ENCODE results near the gene ITGB2. TPM values are rescaled to one million over a fixed set of nuclear protein-coding genes. Genes with fewer than 3 reads are reported as not detected.

ITGB2 gene
- polyA plus RNA-seq, 4 donors = 4.5 to 17.1 (median 15.9) TPM

GRCh38 chr21:44919913-44920693, 596 bp downstream of the ITGB2 start:
- FAIRE-seq = no peak
- peak overlapping the region; percentile 15 to 55 (median 45) for H3K4me3 ChIP-seq (ENCODE audit: low read depth in 1 of 3, low read length in 3 of 3)
- H3K9me3 ChIP-seq (ENCODE audit: control insufficient read depth in 2 of 2, insufficient read depth in 1 of 2, low read depth in 1 of 2, low read length in 1 of 2) = no peaks in the 10 kb centered on the region
- H3K27me3 ChIP-seq (ENCODE audit: control insufficient read depth in 3 of 3, insufficient read depth in 3 of 3, low read length in 3 of 3) = peaks cover 0 to 8% (median 0%) of the 10 kb centered on the region in 3 donors
- peak overlapping the region in 2 of 3 donors; percentile 17 to 18 for H3K27ac ChIP-seq (ENCODE audit: low read depth in 1 of 3, low read length in 2 of 3)
- peaks cover 0 to 2% (median 0%) of the 10 kb centered on the region in 3 donors for H3K4me1 ChIP-seq (ENCODE audit: control insufficient read depth in 3 of 3, insufficient read depth in 2 of 3, low read depth in 1 of 3, low read length in 2 of 3)
- 60 to 67% (median 60%) methylated on average over 26 to 28 of the region's 28 CpGs for WGBS, 3 donors
- no peak for DNase-seq
- H3K36me3 ChIP-seq (ENCODE audit: control insufficient read depth in 3 of 3, insufficient read depth in 2 of 3, low read depth in 1 of 3, low read length in 3 of 3) = no peaks in the 10 kb centered on the region

DNA sequence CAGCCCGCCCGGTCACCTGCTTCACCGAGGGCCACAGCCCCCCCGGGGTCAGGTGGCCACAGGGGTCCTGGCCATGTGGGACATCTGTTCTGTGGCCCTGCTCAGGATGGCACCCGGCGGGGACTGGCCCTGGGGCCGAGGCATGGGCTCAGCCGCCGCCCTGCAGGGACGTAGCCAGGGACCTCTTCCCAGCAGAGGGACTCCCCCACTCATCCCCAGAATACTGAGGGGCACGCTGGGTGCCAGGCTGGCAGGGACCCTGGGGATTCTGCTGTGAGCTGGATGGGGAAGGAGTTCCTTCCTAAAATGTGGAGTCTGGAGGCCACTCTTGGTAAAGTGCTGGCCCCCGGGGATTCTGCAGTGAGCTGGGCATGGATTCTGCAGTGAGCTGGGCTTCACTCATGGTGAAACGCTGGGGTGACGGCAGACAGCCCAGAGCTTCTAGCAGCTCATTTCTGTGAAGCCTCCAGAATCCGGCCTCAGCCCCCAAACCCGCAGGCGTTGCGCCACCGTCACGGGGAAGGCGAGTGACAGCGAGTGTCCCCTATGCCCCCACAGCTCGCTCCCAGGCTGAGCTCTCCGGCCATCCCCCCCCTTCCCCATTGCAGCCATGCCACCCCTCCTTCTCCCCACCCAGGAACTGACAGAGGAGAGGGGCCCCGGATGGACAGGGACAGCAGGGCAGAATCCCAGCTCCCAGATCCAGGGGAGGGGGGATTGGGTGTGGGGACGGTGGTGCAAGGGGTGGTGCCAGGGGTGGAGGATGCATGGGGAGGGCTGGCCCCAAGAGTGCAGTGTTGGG, 1.4 kb downstream of the ITGB2 start:
- Histone ChIP-seq H3K4me1 (ENCODE audit: control insufficient read depth in 3 of 3, insufficient read depth in 2 of 3, low read depth in 1 of 3, low read length in 2 of 3) (peaks cover 0 to 3% (median 0%) of the 10 kb centered on the region in 3 donors), H3K27me3 (ENCODE audit: control insufficient read depth in 3 of 3, insufficient read depth in 3 of 3, low read length in 3 of 3) (peaks cover 0 to 8% (median 0%) of the 10 kb centered on the region in 3 donors), H3K4me3 (ENCODE audit: low read depth in 1 of 3, low read length in 3 of 3) (peak overlapping the region in 2 of 3 donors; percentile 7 to 16), H3K36me3 (ENCODE audit: control insufficient read depth in 3 of 3, insufficient read depth in 2 of 3, low read depth in 1 of 3, low read length in 3 of 3) (no peaks in the 10 kb centered on the region), H3K27ac (ENCODE audit: low read depth in 1 of 3, low read length in 2 of 3) (no peak overlapping the region), H3K9me3 (ENCODE audit: control insufficient read depth in 2 of 2, insufficient read depth in 1 of 2, low read depth in 1 of 2, low read length in 1 of 2) (no peaks in the 10 kb centered on the region)
- WGBS, 3 donors = 40 to 63% (median 53%) methylated on average over 22 of the region's 26 CpGs
- DNase-seq = no peak
- no peak for FAIRE-seq

GRCh38 chr21:44918581-44919033, 2.1 kb downstream of the ITGB2 start:
- H3K4me3 ChIP-seq (ENCODE audit: low read depth in 1 of 3, low read length in 3 of 3) = no peak overlapping the region
- no peaks in the 10 kb centered on the region for H3K36me3 ChIP-seq (ENCODE audit: control insufficient read depth in 3 of 3, insufficient read depth in 2 of 3, low read depth in 1 of 3, low read length in 3 of 3)
- H3K9me3 ChIP-seq (ENCODE audit: control insufficient read depth in 2 of 2, insufficient read depth in 1 of 2, low read depth in 1 of 2, low read length in 1 of 2) = no peaks in the 10 kb centered on the region
- H3K27me3 ChIP-seq (ENCODE audit: control insufficient read depth in 3 of 3, insufficient read depth in 3 of 3, low read length in 3 of 3) = peaks cover 0 to 8% (median 0%) of the 10 kb centered on the region in 3 donors
- 59 to 68% (median 65%) methylated on average over 11 to 13 of the region's 13 CpGs for WGBS, 3 donors
- no peak overlapping the region for H3K27ac ChIP-seq (ENCODE audit: low read depth in 1 of 3, low read length in 2 of 3)
- H3K4me1 ChIP-seq (ENCODE audit: control insufficient read depth in 3 of 3, insufficient read depth in 2 of 3, low read depth in 1 of 3, low read length in 2 of 3) = peaks cover 0 to 10% (median 0%) of the 10 kb centered on the region in 3 donors
- DNase-seq (no peak), FAIRE-seq (no peak)

- DNase-seq (no peak), FAIRE-seq (no peak)
- Histone ChIP-seq H3K27ac (ENCODE audit: low read depth in 1 of 3, low read length in 2 of 3) (no peak overlapping the region), H3K9me3 (ENCODE audit: control insufficient read depth in 2 of 2, insufficient read depth in 1 of 2, low read depth in 1 of 2, low read length in 1 of 2) (no peaks in the 10 kb centered on the region), H3K36me3 (ENCODE audit: control insufficient read depth in 3 of 3, insufficient read depth in 2 of 3, low read depth in 1 of 3, low read length in 3 of 3) (no peaks in the 10 kb centered on the region), H3K4me3 (ENCODE audit: low read depth in 1 of 3, low read length in 3 of 3) (no peak overlapping the region), H3K4me1 (ENCODE audit: control insufficient read depth in 3 of 3, insufficient read depth in 2 of 3, low read depth in 1 of 3, low read length in 2 of 3) (peaks cover 0 to 15% (median under 1%) of the 10 kb centered on the region in 3 donors), H3K27me3 (ENCODE audit: control insufficient read depth in 3 of 3, insufficient read depth in 3 of 3, low read length in 3 of 3) (peaks cover 0 to 8% (median 0%) of the 10 kb centered on the region in 3 donors)
- WGBS, 3 donors = 73 to 85% (median 76%) methylated on average over 12 of the region's 12 CpGs
Observed at GRCh38 chr21:44918107-44918470, 2.6 kb downstream of the ITGB2 start.

GRCh38 chr21:44917446-44918106, 3.1 kb downstream of the ITGB2 start:
- FAIRE-seq (no peak), DNase-seq (no peak)
- Histone ChIP-seq H3K4me3 (ENCODE audit: low read depth in 1 of 3, low read length in 3 of 3) (no peak overlapping the region), H3K36me3 (ENCODE audit: control insufficient read depth in 3 of 3, insufficient read depth in 2 of 3, low read depth in 1 of 3, low read length in 3 of 3) (no peaks in the 10 kb centered on the region), H3K9me3 (ENCODE audit: control insufficient read depth in 2 of 2, insufficient read depth in 1 of 2, low read depth in 1 of 2, low read length in 1 of 2) (no peaks in the 10 kb centered on the region), H3K27me3 (ENCODE audit: control insufficient read depth in 3 of 3, insufficient read depth in 3 of 3, low read length in 3 of 3) (peaks cover 0 to 8% (median 0%) of the 10 kb centered on the region in 3 donors), H3K27ac (ENCODE audit: low read depth in 1 of 3, low read length in 2 of 3) (no peak overlapping the region), H3K4me1 (ENCODE audit: control insufficient read depth in 3 of 3, insufficient read depth in 2 of 3, low read depth in 1 of 3, low read length in 2 of 3) (peaks cover 1 to 17% (median 2%) of the 10 kb centered on the region in 3 donors)
- WGBS, 3 donors = 59 to 78% (median 64%) methylated on average over 15 of the region's 15 CpGs

DNA sequence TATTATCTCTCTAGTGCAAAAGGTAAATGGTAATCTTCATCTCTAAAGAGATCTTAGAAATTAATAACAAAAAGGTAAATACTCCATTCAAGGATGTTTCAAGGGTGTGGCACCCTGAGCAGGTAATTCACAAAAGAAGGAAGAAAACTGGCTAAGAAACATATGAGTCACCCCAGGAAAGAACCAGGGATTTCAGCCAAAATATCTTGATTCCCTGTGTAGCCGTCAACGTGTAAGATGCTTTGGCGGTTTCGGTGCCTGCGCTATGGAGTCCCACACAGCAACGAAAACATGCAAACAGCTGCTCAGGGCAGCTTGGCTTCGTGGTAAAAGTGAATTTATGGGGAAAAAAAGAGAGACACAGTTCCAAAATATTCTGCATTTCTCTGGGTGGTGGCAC, 3.7 kb downstream of the ITGB2 start:
- H3K36me3 ChIP-seq (ENCODE audit: control insufficient read depth in 3 of 3, insufficient read depth in 2 of 3, low read depth in 1 of 3, low read length in 3 of 3) = no peaks in the 10 kb centered on the region
- no peak overlapping the region for H3K4me3 ChIP-seq (ENCODE audit: low read depth in 1 of 3, low read length in 3 of 3)
- no peak for FAIRE-seq
- 15 to 43% (median 40%) methylated on average over 7 of the region's 7 CpGs for WGBS, 3 donors
- peaks cover 4 to 23% (median 5%) of the 10 kb centered on the region in 3 donors for H3K4me1 ChIP-seq (ENCODE audit: control insufficient read depth in 3 of 3, insufficient read depth in 2 of 3, low read depth in 1 of 3, low read length in 2 of 3)
- H3K9me3 ChIP-seq (ENCODE audit: control insufficient read depth in 2 of 2, insufficient read depth in 1 of 2, low read depth in 1 of 2, low read length in 1 of 2) = no peaks in the 10 kb centered on the region
- DNase-seq = no peak
- H3K27ac ChIP-seq (ENCODE audit: low read depth in 1 of 3, low read length in 2 of 3) = no peak overlapping the region
- peaks cover 0 to 8% (median 0%) of the 10 kb centered on the region in 3 donors for H3K27me3 ChIP-seq (ENCODE audit: control insufficient read depth in 3 of 3, insufficient read depth in 3 of 3, low read length in 3 of 3)

DNA sequence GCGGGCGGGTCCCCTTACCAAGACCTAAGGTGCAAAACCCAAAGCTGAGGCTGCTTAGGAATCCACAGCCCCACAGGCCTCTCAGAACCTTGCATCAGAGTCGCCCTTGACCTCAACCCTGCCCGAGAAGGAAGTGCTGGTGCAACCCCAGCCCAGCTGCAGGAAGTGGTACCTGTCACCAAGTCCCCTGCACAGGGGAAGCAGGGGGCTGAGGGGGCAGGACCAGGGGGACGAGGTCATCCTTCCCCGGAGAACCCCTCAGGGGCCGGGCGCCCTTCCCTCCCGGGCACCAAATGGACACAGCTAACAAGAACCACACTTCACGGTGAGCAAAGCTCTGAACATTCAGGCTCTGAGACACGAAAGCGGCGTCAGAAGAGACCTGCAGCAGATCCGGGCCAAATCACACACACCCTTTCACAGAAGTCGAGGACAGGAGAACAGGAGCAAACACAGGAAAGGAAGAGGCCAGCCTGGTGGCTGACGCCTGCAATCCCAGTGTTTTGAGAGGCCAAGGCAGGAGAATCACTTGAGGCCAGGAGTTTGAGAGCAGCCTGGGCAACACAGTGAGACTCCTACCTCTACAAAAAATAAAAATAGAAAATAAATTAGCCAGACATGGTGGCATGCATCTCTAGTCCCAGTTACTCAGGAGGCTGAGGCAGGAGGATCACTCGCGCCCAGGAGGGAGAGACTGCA, 6.4 kb downstream of the ITGB2 start:
- peak in 1 of 2 donors; percentile 36 for DNase-seq
- Histone ChIP-seq H3K4me1 (ENCODE audit: control insufficient read depth in 3 of 3, insufficient read depth in 2 of 3, low read depth in 1 of 3, low read length in 2 of 3) (peaks cover 4 to 31% (median 5%) of the 10 kb centered on the region in 3 donors), H3K27ac (ENCODE audit: low read depth in 1 of 3, low read length in 2 of 3) (peak overlapping the region in 1 of 3 donors; percentile 24), H3K27me3 (ENCODE audit: control insufficient read depth in 3 of 3, insufficient read depth in 3 of 3, low read length in 3 of 3) (no peaks in the 10 kb centered on the region), H3K9me3 (ENCODE audit: control insufficient read depth in 2 of 2, insufficient read depth in 1 of 2, low read depth in 1 of 2, low read length in 1 of 2) (no peaks in the 10 kb centered on the region), H3K4me3 (ENCODE audit: low read depth in 1 of 3, low read length in 3 of 3) (no peak overlapping the region), H3K36me3 (ENCODE audit: control insufficient read depth in 3 of 3, insufficient read depth in 2 of 3, low read depth in 1 of 3, low read length in 3 of 3) (no peaks in the 10 kb centered on the region)
- 59 to 77% (median 68%) methylated on average over 16 to 18 of the region's 18 CpGs for WGBS, 3 donors
- FAIRE-seq = no peak

Measured in small intestine (tissue), 7 donors.